HUES64 (cell line): ENCODE measurements around the gene DNAJC13.
A peak's percentile ranks its signal among the peaks of the same experiment; 100 is the strongest.
"Not testable (repeated sequence)": the region's sequence is repeated elsewhere in the genome, so short reads cannot be mapped to it uniquely, and the experiment has no call there.

Source experiments
- H3K27ac ChIP-seq: 2 replicates; pipeline ENCODE4 v1.7.0; 2013; ENCODE audit warnings: low read depth, low read length, inconsistent platforms
- H3K27me3 ChIP-seq: 2 replicates; pipeline ENCODE4 v1.6.1; 2013; ENCODE audit warnings: mild to moderate bottlenecking, low read length; ENCODE audit not compliant: insufficient read depth
- H3K36me3 ChIP-seq: 2 replicates; pipeline ENCODE4 v1.6.1; 2013; ENCODE audit warnings: mild to moderate bottlenecking, low read length; ENCODE audit not compliant: insufficient read depth
- H3K4me1 ChIP-seq: 2 replicates; pipeline ENCODE4 v1.6.1; 2013; ENCODE audit warnings: mild to moderate bottlenecking, low read length, moderate library complexity; ENCODE audit not compliant: insufficient read depth
- H3K4me3 ChIP-seq: 2 replicates; pipeline ENCODE4 v1.5.1; 2013; ENCODE audit warnings: mild to moderate bottlenecking, low read length, moderate library complexity
- H3K9ac ChIP-seq: 2 replicates; pipeline ENCODE4 v1.6.1; 2013; ENCODE audit warnings: mild to moderate bottlenecking, low read depth, low read length
- H3K9me3 ChIP-seq: 2 replicates; pipeline ENCODE4 v1.6.1; 2013; ENCODE audit warnings: low read depth, low read length; ENCODE audit not compliant: insufficient read depth
- WGBS: fragments of 150-250, 120-280 bp; methylation state at CpG from one replicate; pipeline ENCODE4 v1.1.7; 2013; ENCODE audit warnings: missing lambda C conversion rate; 5-methylcytosine and 5-hydroxymethylcytosine counted together

Gene DNAJC13

GRCh38 chr3:132544130-132544529 lies 126.8 kb downstream of the DNAJC13 start:
- WGBS: 94% methylated on average over 2 of the region's 2 CpGs
- peaks cover 18% of the 10 kb centered on the region for H3K36me3 ChIP-seq
- no peaks in the 10 kb centered on the region for H3K9me3 ChIP-seq
- no peak overlapping the region for H3K27ac ChIP-seq
- H3K27me3 ChIP-seq: no peaks in the 10 kb centered on the region
- H3K4me3 ChIP-seq: no peak overlapping the region
- no peak overlapping the region for H3K9ac ChIP-seq
- H3K4me1 ChIP-seq: no peaks in the 10 kb centered on the region

GRCh38 chr3:132545471-132545870 lies 128.2 kb downstream of the DNAJC13 start:
- no peak overlapping the region for H3K9ac ChIP-seq
- H3K27ac ChIP-seq: no peak overlapping the region
- WGBS: 93% methylated on average over 3 of the region's 3 CpGs
- H3K27me3 ChIP-seq: no peaks in the 10 kb centered on the region
- no peaks in the 10 kb centered on the region for H3K9me3 ChIP-seq
- no peaks in the 10 kb centered on the region for H3K4me1 ChIP-seq
- H3K4me3 ChIP-seq: no peak overlapping the region
- peaks cover 5% of the 10 kb centered on the region for H3K36me3 ChIP-seq

- Histone ChIP-seq H3K4me1 (no peaks in the 10 kb centered on the region), H3K9ac (no peak overlapping the region), H3K27me3 (no peaks in the 10 kb centered on the region), H3K9me3 (no peaks in the 10 kb centered on the region), H3K36me3 (no peaks in the 10 kb centered on the region), H3K27ac (no peak overlapping the region), H3K4me3 (no peak overlapping the region)
- 92% methylated on average over 8 of the region's 8 CpGs for WGBS
Measured at GRCh38 chr3:132549169-132549568, 131.9 kb downstream of the DNAJC13 start.

GRCh38 chr3:132549890-132550578 lies 132.7 kb downstream of the DNAJC13 start:
- Histone ChIP-seq H3K27me3 (no peaks in the 10 kb centered on the region), H3K9ac (no peak overlapping the region), H3K9me3 (no peaks in the 10 kb centered on the region), H3K4me3 (no peak overlapping the region), H3K27ac (no peak overlapping the region), H3K4me1 (peaks cover 7% of the 10 kb centered on the region; the same call in 1 of the 2 replicates), H3K36me3 (no peaks in the 10 kb centered on the region)

GRCh38 chr3:132550579-132551305 lies 133.4 kb downstream of the DNAJC13 start:
- Histone ChIP-seq H3K9ac (no peak overlapping the region), H3K27me3 (no peaks in the 10 kb centered on the region), H3K4me3 (no peak overlapping the region), H3K4me1 (peaks cover 11% of the 10 kb centered on the region; the same call in 1 of the 2 replicates), H3K27ac (no peak overlapping the region), H3K36me3 (no peaks in the 10 kb centered on the region), H3K9me3 (no peaks in the 10 kb centered on the region)
- 97% methylated on average over 2 of the region's 3 CpGs for WGBS

- 93% methylated on average over 6 of the region's 6 CpGs for WGBS
- Histone ChIP-seq H3K27ac (no peak overlapping the region), H3K9ac (no peak overlapping the region), H3K4me3 (no peak overlapping the region), H3K27me3 (no peaks in the 10 kb centered on the region), H3K9me3 (no peaks in the 10 kb centered on the region), H3K36me3 (no peaks in the 10 kb centered on the region), H3K4me1 (peaks cover 11% of the 10 kb centered on the region; the same call in 1 of the 2 replicates)
Measured at GRCh38 chr3:132553826-132554225, 136.5 kb downstream of the DNAJC13 start.

- Histone ChIP-seq H3K36me3 (no peaks in the 10 kb centered on the region), H3K9ac (0 out of 2 replicates have a peak overlapping the region, but pooled peaks have one; percentile 7), H3K27ac (no peak overlapping the region), H3K9me3 (no peaks in the 10 kb centered on the region), H3K4me3 (no peak overlapping the region), H3K4me1 (peaks cover 11% of the 10 kb centered on the region; the same call in 1 of the 2 replicates), H3K27me3 (no peaks in the 10 kb centered on the region)
- 80% methylated on average over 8 of the region's 8 CpGs for WGBS
Measured at GRCh38 chr3:132554437-132554836, 137.1 kb downstream of the DNAJC13 start.

- no peaks in the 10 kb centered on the region for H3K9me3 ChIP-seq
- H3K36me3 ChIP-seq: no peaks in the 10 kb centered on the region
- over 99% methylated on average over 5 of the region's 5 CpGs for WGBS
- H3K9ac ChIP-seq: no peak overlapping the region
- H3K4me3 ChIP-seq: no peak overlapping the region
- peaks cover 11% of the 10 kb centered on the region; the same call in 1 of the 2 replicates for H3K4me1 ChIP-seq
- H3K27ac ChIP-seq: no peak overlapping the region
- no peaks in the 10 kb centered on the region for H3K27me3 ChIP-seq
Measured at GRCh38 chr3:132555306-132556035, 138.2 kb downstream of the DNAJC13 start.

- peaks cover 11% of the 10 kb centered on the region; the same call in 1 of the 2 replicates for H3K4me1 ChIP-seq
- H3K9ac ChIP-seq, H3K4me3 ChIP-seq, H3K27ac ChIP-seq, H3K27me3 ChIP-seq, H3K36me3 ChIP-seq, H3K9me3 ChIP-seq: not testable (repeated sequence)
- WGBS: 96% methylated on average over 3 of the region's 3 CpGs
Measured at GRCh38 chr3:132556036-132556386, 138.7 kb downstream of the DNAJC13 start.

- no peak overlapping the region for H3K4me3 ChIP-seq
- H3K27me3 ChIP-seq: no peaks in the 10 kb centered on the region
- 88% methylated on average over 8 of the region's 8 CpGs for WGBS
Measured at GRCh38 chr3:132556508-132557159, 139.3 kb downstream of the DNAJC13 start.

GRCh38 chr3:132561003-132561402 lies 143.7 kb downstream of the DNAJC13 start:
- Histone ChIP-seq H3K27ac (no peak overlapping the region), H3K9me3 (no peaks in the 10 kb centered on the region), H3K27me3 (no peaks in the 10 kb centered on the region), H3K36me3 (no peaks in the 10 kb centered on the region), H3K4me1 (no peaks in the 10 kb centered on the region), H3K4me3 (no peak overlapping the region), H3K9ac (no peak overlapping the region)
- WGBS: 81% methylated on average over 4 of the region's 4 CpGs

More at GRCh38 chr3:132556508-132557159, 139.3 kb downstream of the DNAJC13 start:
- peaks cover 11% of the 10 kb centered on the region; the same call in 1 of the 2 replicates for H3K4me1 ChIP-seq
- no peak overlapping the region for H3K27ac ChIP-seq
- no peaks in the 10 kb centered on the region for H3K9me3 ChIP-seq
- no peaks in the 10 kb centered on the region for H3K36me3 ChIP-seq
- no peak overlapping the region for H3K9ac ChIP-seq
